ENCODE measurements around the gene SLC25A45.
A peak's percentile ranks its signal among the peaks of the same experiment; 100 is the strongest.

SLC25A45 gene

DNA sequence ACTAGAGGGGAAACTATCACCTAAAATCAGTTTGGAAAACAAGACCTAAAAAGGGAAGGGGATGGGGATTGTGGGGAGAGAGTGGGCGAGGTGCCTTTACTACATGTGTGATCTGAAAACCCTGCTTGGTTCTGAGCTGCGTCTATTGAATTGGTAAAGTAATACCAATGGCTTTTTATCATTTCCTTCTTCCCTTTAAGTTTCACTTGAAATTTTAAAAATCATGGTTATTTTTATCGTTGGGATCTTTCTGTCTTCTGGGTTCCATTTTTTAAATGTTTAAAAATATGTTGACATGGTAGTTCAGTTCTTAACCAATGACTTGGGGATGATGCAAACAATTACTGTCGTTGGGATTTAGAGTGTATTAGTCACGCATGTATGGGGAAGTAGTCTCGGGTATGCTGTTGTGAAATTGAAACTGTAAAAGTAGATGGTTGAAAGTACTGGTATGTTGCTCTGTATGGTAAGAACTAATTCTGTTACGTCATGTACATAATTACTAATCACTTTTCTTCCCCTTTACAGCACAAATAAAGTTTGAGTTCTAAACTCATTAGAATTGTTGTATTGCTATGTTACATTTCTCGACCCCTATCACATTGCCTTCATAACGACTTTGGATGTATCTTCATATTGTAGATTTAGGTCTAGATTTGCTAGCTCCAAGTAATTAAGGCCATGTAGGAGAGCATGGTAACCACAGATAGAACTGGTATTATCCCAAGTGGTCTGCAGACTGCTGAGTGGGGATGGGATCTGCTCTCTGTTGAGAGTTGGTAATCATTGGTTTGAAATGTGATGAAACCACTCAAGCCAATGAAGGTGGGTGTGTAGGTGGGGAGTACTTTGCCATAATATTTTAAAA, 43.8 kb upstream of the SLC25A45 start:
- peak overlapping the region; percentile 94 for H3K4me3 ChIP-seq (ENCODE audit: low read length, poor library complexity, severe bottlenecking)
- peaks cover 75% of the 10 kb centered on the region for H3K4me1 ChIP-seq (ENCODE audit: insufficient read depth, low read length, poor library complexity, severe bottlenecking)
- H3K36me3 ChIP-seq (ENCODE audit: insufficient read depth, low read length), result no peaks in the 10 kb centered on the region; the same call in 1 of the 2 replicates
- peak overlapping the region; percentile 100 for H3K9ac ChIP-seq (ENCODE audit: low read depth, low read length, poor library complexity, severe bottlenecking)
- TF ChIP-seq EZH2phosphoT487 (IDR thresholded peaks at IDR 0.05; ENCODE audit: borderline replicate concordance) (no peak), CTCF (conservative IDR thresholded peaks at IDR 0.05; ENCODE audit: low read length) (no peak)
- H3K27me3 ChIP-seq (ENCODE audit: insufficient read depth, low read length, poor library complexity, severe bottlenecking), result no peaks in the 10 kb centered on the region
- H3F3A ChIP-seq (ENCODE audit: low read depth), result peaks cover 23% of the 10 kb centered on the region
- no peaks in the 10 kb centered on the region for H3K9me2 ChIP-seq (replicated peaks; ENCODE audit: low read depth, low read length)
- peak overlapping the region; percentile 99 for H3K4me2 ChIP-seq (ENCODE audit: low read depth, low read length, poor library complexity, severe bottlenecking)
- H2AFZ ChIP-seq (ENCODE audit: low read length), result no peak overlapping the region
- H4K20me1 ChIP-seq (ENCODE audit: insufficient read depth, low read length, poor library complexity, severe bottlenecking), result peaks cover 77% of the 10 kb centered on the region
- peaks cover 98% of the 10 kb centered on the region for H3K79me2 ChIP-seq (ENCODE audit: insufficient read depth, low read length)
- H3K9me3 ChIP-seq (ENCODE audit: insufficient read depth, low read depth, low read length), result no peaks in the 10 kb centered on the region

DNA sequence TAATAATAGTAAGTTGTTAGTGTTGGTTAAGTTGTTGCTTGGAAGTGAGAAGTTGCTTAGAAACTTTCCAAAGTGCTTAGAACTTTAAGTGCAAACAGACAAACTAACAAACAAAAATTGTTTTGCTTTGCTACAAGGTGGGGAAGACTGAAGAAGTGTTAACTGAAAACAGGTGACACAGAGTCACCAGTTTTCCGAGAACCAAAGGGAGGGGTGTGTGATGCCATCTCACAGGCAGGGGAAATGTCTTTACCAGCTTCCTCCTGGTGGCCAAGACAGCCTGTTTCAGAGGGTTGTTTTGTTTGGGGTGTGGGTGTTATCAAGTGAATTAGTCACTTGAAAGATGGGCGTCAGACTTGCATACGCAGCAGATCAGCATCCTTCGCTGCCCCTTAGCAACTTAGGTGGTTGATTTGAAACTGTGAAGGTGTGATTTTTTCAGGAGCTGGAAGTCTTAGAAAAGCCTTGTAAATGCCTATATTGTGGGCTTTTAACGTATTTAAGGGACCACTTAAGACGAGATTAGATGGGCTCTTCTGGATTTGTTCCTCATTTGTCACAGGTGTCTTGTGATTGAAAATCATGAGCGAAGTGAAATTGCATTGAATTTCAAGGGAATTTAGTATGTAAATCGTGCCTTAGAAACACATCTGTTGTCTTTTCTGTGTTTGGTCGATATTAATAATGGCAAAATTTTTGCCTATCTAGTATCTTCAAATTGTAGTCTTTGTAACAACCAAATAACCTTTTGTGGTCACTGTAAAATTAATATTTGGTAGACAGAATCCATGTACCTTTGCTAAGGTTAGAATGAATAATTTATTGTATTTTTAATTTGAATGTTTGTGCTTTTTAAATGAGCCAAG, 42.9 kb upstream of the SLC25A45 start:
- Histone ChIP-seq H2AFZ (ENCODE audit: low read length) (no peak overlapping the region), H3K27me3 (ENCODE audit: insufficient read depth, low read length, poor library complexity, severe bottlenecking) (no peaks in the 10 kb centered on the region), H3K4me1 (ENCODE audit: insufficient read depth, low read length, poor library complexity, severe bottlenecking) (peaks cover 75% of the 10 kb centered on the region), H3K9ac (ENCODE audit: low read depth, low read length, poor library complexity, severe bottlenecking) (peak overlapping the region; percentile 100), H3K9me2 (replicated peaks; ENCODE audit: low read depth, low read length) (no peaks in the 10 kb centered on the region), H4K20me1 (ENCODE audit: insufficient read depth, low read length, poor library complexity, severe bottlenecking) (peaks cover 68% of the 10 kb centered on the region), H3K4me3 (ENCODE audit: low read length, poor library complexity, severe bottlenecking) (peak overlapping the region; percentile 94), H3K9me3 (ENCODE audit: insufficient read depth, low read depth, low read length) (no peaks in the 10 kb centered on the region), H3F3A (ENCODE audit: low read depth) (peaks cover 15% of the 10 kb centered on the region), H3K4me2 (ENCODE audit: low read depth, low read length, poor library complexity, severe bottlenecking) (peak overlapping the region; percentile 99), H3K36me3 (ENCODE audit: insufficient read depth, low read length) (no peaks in the 10 kb centered on the region; the same call in 1 of the 2 replicates), H3K79me2 (ENCODE audit: insufficient read depth, low read length) (peaks cover 97% of the 10 kb centered on the region)
- TF ChIP-seq EZH2phosphoT487 (IDR thresholded peaks at IDR 0.05; ENCODE audit: borderline replicate concordance), result no peak
- peak; percentile 32; the same call in 1 of the 2 replicates for TF ChIP-seq CTCF (conservative IDR thresholded peaks at IDR 0.05; ENCODE audit: low read length)

GRCh38 chr11:65424205-65425104, 42.0 kb upstream of the SLC25A45 start:
- Histone ChIP-seq H3K36me3 (ENCODE audit: insufficient read depth, low read length) (no peaks in the 10 kb centered on the region; the same call in 1 of the 2 replicates), H3K9me3 (ENCODE audit: insufficient read depth, low read depth, low read length) (no peaks in the 10 kb centered on the region), H2AFZ (ENCODE audit: low read length) (no peak overlapping the region), H3K9me2 (replicated peaks; ENCODE audit: low read depth, low read length) (no peaks in the 10 kb centered on the region), H3K4me2 (ENCODE audit: low read depth, low read length, poor library complexity, severe bottlenecking) (peak overlapping the region; percentile 99), H3K4me3 (ENCODE audit: low read length, poor library complexity, severe bottlenecking) (peak overlapping the region; percentile 94), H3K27me3 (ENCODE audit: insufficient read depth, low read length, poor library complexity, severe bottlenecking) (no peaks in the 10 kb centered on the region), H3K9ac (ENCODE audit: low read depth, low read length, poor library complexity, severe bottlenecking) (peak overlapping the region; percentile 100), H3K4me1 (ENCODE audit: insufficient read depth, low read length, poor library complexity, severe bottlenecking) (peaks cover 75% of the 10 kb centered on the region), H3F3A (ENCODE audit: low read depth) (peaks cover 9% of the 10 kb centered on the region), H4K20me1 (ENCODE audit: insufficient read depth, low read length, poor library complexity, severe bottlenecking) (peaks cover 64% of the 10 kb centered on the region), H3K79me2 (ENCODE audit: insufficient read depth, low read length) (peaks cover 88% of the 10 kb centered on the region)
- TF ChIP-seq CTCF (conservative IDR thresholded peaks at IDR 0.05; ENCODE audit: low read length) (no peak), EZH2phosphoT487 (IDR thresholded peaks at IDR 0.05; ENCODE audit: borderline replicate concordance) (no peak)
